ENCODE measurements around the gene MAD1L1. TPM values are rescaled to one million over a fixed set of nuclear protein-coding genes. Genes with fewer than 3 reads are reported as not detected.

The MAD1L1 gene
- total and polyA plus RNA-seq, 2 of the 4 experiments (the other 2 are of a cell fraction): 29.0 to 40.9 TPM

DNA sequence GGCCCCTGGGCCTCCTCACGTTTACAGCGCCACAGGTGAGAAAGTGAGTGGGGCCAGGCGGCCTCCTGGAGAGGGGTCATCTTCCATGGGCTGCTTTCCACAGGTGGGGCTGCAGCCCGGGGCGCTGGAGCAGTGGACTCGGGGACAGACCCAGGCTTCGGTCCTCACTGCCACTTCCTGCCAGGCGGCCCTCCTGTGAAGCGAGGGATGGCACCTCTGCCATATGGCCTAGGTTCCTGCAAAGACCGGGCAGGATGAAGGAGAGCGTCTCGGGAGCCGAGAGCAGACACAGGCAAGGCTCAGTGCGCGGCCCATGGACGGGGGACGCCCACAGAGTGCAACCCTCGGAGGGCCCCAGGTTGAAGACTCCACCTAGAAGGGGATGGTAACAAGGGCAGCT is 106.8 kb downstream of the MAD1L1 start:
- no peak overlapping the region for H4K5ac ChIP-seq (ENCODE audit: low read depth, low read length)
- no peak overlapping the region for H2BK120ac ChIP-seq (ENCODE audit: low read depth, low read length)
- no peaks in the 10 kb centered on the region for H3K9me3 ChIP-seq (ENCODE audit: control insufficient read depth, insufficient read depth, low read length)
- H4K20me1 ChIP-seq (ENCODE audit: insufficient read depth, low read length): no peaks in the 10 kb centered on the region; the same call in 1 of the 2 replicates
- intact Hi-C loops (cut with micrococcal nuclease): no loop called here
- no TSS peak for BruUV-seq (replicated peaks)
- H3K14ac ChIP-seq (replicated peaks; ENCODE audit: low read depth, low read length): no peak overlapping the region
- H3K79me1 ChIP-seq (ENCODE audit: low read depth in 1 of 2, low read length in 2 of 2): no peaks in the 10 kb centered on the region; a peak in 1 of 4 replicates
- no peak overlapping the region for H2AK5ac ChIP-seq (ENCODE audit: low read depth, low read length)
- no peaks in the 10 kb centered on the region for H3K27me3 ChIP-seq (ENCODE audit: control insufficient read depth, insufficient read depth, low read length)
- in situ Hi-C loops (cut with MboI; ENCODE audit: low sequenced_read_pairs): no loop called here
- DNase-seq: no peak
- 92% methylated on average over 12 of the region's 18 CpGs; no CpG with 5 or more reads in 1 of the 2 experiments for WGBS, 2 experiments (ENCODE audit: extremely low coverage in 2 of 2, insufficient read length in 1 of 2)
- H4K8ac ChIP-seq (ENCODE audit: low read depth in 2 of 2, low read length in 2 of 2): no peak overlapping the region
- H3K9ac ChIP-seq (ENCODE audit: low read depth, low read length): no peak overlapping the region
- no peaks in the 10 kb centered on the region for H3K4me1 ChIP-seq (ENCODE audit: control insufficient read depth, insufficient read depth, low read length)
- H3K4ac ChIP-seq (ENCODE audit: low read depth, low read length): no peak overlapping the region
- no peaks in the 10 kb centered on the region for H3K9me1 ChIP-seq (ENCODE audit: insufficient read depth, low read length)
- no peak overlapping the region for H3K4me2 ChIP-seq (ENCODE audit: low read depth, low read length)
- H3K23ac ChIP-seq (ENCODE audit: low read depth, low read length): no peak overlapping the region
- no peak overlapping the region for H2BK20ac ChIP-seq (ENCODE audit: low read depth, low read length)
- CTCF ChIA-PET: no interaction called here
- dilution Hi-C loops (cut with HindIII; ENCODE audit: low sequenced_read_pairs, unreplicated experiment): no loop called here
- H2BK5ac ChIP-seq (ENCODE audit: low read depth, low read length, poor library complexity, severe bottlenecking): no peak overlapping the region
- no peak overlapping the region for H3K56ac ChIP-seq (ENCODE audit: extremely low read depth, insufficient read depth, low read length)
- H2BK15ac ChIP-seq (ENCODE audit: low read depth, low read length): no peak overlapping the region
- H2AK9ac ChIP-seq (replicated peaks; ENCODE audit: low read depth, low read length, poor library complexity): no peak overlapping the region
- no peak overlapping the region for H3K18ac ChIP-seq (ENCODE audit: low read depth, low read length)
- no peak overlapping the region for H4K91ac ChIP-seq (ENCODE audit: insufficient read depth, low read depth, low read length)
- no peak for ATAC-seq (ENCODE audit: low read depth)
- POLR2A ChIA-PET (ENCODE audit: unreplicated experiment): no interaction called here
- TF ChIP-seq RFX5 (IDR thresholded peaks at IDR 0.05; ENCODE audit: low read depth, low read length): no peak
- TF ChIP-seq MAZ (IDR thresholded peaks at IDR 0.05; ENCODE audit: borderline replicate concordance, low read depth, low read length): no peak
- no peak for TF ChIP-seq RCOR1 (IDR thresholded peaks at IDR 0.05; ENCODE audit: insufficient replicate concordance, low read length)
- TF ChIP-seq USF2 (IDR thresholded peaks at IDR 0.05; ENCODE audit: low read depth, low read length): no peak
- TF ChIP-seq MAFK (IDR thresholded peaks at IDR 0.05; ENCODE audit: low read depth, low read length): no peak
- no peak for TF ChIP-seq FOS (IDR thresholded peaks at IDR 0.05; ENCODE audit: low read depth, low read length)
- no peak for TF ChIP-seq CEBPB (IDR thresholded peaks at IDR 0.05; ENCODE audit: low read depth, low read length)
- TF ChIP-seq, protein P1, sequence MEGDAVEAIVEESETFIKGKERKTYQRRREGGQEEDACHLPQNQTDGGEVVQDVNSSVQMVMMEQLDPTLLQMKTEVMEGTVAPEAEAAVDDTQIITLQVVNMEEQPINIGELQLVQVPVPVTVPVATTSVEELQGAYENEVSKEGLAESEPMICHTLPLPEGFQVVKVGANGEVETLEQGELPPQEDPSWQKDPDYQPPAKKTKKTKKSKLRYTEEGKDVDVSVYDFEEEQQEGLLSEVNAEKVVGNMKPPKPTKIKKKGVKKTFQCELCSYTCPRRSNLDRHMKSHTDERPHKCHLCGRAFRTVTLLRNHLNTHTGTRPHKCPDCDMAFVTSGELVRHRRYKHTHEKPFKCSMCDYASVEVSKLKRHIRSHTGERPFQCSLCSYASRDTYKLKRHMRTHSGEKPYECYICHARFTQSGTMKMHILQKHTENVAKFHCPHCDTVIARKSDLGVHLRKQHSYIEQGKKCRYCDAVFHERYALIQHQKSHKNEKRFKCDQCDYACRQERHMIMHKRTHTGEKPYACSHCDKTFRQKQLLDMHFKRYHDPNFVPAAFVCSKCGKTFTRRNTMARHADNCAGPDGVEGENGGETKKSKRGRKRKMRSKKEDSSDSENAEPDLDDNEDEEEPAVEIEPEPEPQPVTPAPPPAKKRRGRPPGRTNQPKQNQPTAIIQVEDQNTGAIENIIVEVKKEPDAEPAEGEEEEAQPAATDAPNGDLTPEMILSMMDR (conservative IDR thresholded peaks at IDR 0.05; ENCODE audit: low read depth, low read length): no peak
- no peak for TF ChIP-seq CHD1 (IDR thresholded peaks at IDR 0.05; ENCODE audit: low read depth, low read length)
- TF ChIP-seq SMC3 (IDR thresholded peaks at IDR 0.05; ENCODE audit: low read depth, low read length): no peak
- TF ChIP-seq, protein P2, sequence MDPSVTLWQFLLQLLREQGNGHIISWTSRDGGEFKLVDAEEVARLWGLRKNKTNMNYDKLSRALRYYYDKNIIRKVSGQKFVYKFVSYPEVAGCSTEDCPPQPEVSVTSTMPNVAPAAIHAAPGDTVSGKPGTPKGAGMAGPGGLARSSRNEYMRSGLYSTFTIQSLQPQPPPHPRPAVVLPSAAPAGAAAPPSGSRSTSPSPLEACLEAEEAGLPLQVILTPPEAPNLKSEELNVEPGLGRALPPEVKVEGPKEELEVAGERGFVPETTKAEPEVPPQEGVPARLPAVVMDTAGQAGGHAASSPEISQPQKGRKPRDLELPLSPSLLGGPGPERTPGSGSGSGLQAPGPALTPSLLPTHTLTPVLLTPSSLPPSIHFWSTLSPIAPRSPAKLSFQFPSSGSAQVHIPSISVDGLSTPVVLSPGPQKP (IDR thresholded peaks at IDR 0.05; ENCODE audit: borderline replicate concordance, low read depth, low read length): no peak
- no peak for TF ChIP-seq RAD21 (IDR thresholded peaks at IDR 0.05; ENCODE audit: low read length)
- TF ChIP-seq NFE2L2 (IDR thresholded peaks at IDR 0.05; ENCODE audit: low read depth, low read length): no peak
- TF ChIP-seq MXI1 (IDR thresholded peaks at IDR 0.05; ENCODE audit: borderline replicate concordance, low read depth, low read length): no peak
- no peak for TF ChIP-seq POLR2A (IDR thresholded peaks at IDR 0.05; ENCODE audit: low read depth, low read length)
- TF ChIP-seq BHLHE40 (IDR thresholded peaks at IDR 0.05; ENCODE audit: low read depth, low read length): no peak
- no peak overlapping the region for H3K4me3 ChIP-seq (ENCODE audit: insufficient read depth, low read depth, low read length)
- no peak overlapping the region for H3K27ac ChIP-seq (ENCODE audit: insufficient read depth, low read length)
- peaks cover 8% of the 10 kb centered on the region; the same call in 1 of the 2 replicates for H3K36me3 ChIP-seq (ENCODE audit: control insufficient read depth, insufficient read depth, low read length)
- no peak overlapping the region for H2AFZ ChIP-seq (replicated peaks; ENCODE audit: low read length, poor library complexity)
